Right lung (tissue), 5 donors: ENCODE measurements around the gene LEMD3. TPM values are rescaled to one million over a fixed set of nuclear protein-coding genes. Genes with fewer than 3 reads are reported as not detected.

ENCODE experiments used
- DNase-seq, 2 donors: peaks; one replicate each; pipeline ENCODE4 v3.0.0-alpha.2; 2013
- polyA plus RNA-seq, 5 donors: library from polyadenylated mRNA; unstranded; fragments of 120-200 nt; gene quantifications; one replicate each; pipeline versions ENCODE4 v1.2.1 to v1.2.3, GENCODE V29; 2013; ENCODE audit warnings: inconsistent platforms in 1 of 5, low replicate concordance in 1 of 5; ENCODE audit not compliant: insufficient read length in 5 of 5, insufficient read depth in 1 of 5

LEMD3 gene
- polyA plus RNA-seq, 5 donors = 36.8 to 47.5 (median 44.5) TPM

- no peak for DNase-seq
Measured at GRCh38 chr12:65204886-65205525, 35.6 kb downstream of the LEMD3 start.

GRCh38 chr12:65205886-65206285, 36.5 kb downstream of the LEMD3 start:
- DNase-seq = no peak

- no peak for DNase-seq
Measured at GRCh38 chr12:65208125-65208524, 38.7 kb downstream of the LEMD3 start.

- no peak for DNase-seq
Measured at GRCh38 chr12:65208964-65209654, 39.7 kb downstream of the LEMD3 start.

- no peak for DNase-seq
Measured at GRCh38 chr12:65209655-65210043, 40.3 kb downstream of the LEMD3 start.

GRCh38 chr12:65217086-65217485, 47.7 kb downstream of the LEMD3 start:
- DNase-seq = no peak

- DNase-seq = no peak
Measured at GRCh38 chr12:65220761-65221160, 51.4 kb downstream of the LEMD3 start.

GRCh38 chr12:65229441-65229840, 60.1 kb downstream of the LEMD3 start:
- DNase-seq = no peak

GRCh38 chr12:65232476-65233077, 63.2 kb downstream of the LEMD3 start:
- DNase-seq = peak in 1 of 2 donors; percentile 10

GRCh38 chr12:65237153-65237552, 67.8 kb downstream of the LEMD3 start:
- DNase-seq = no peak

GRCh38 chr12:65238609-65239008, 69.2 kb downstream of the LEMD3 start:
- no peak for DNase-seq

- no peak for DNase-seq
Measured at GRCh38 chr12:65248656-65249633, 79.6 kb downstream of the LEMD3 start.

GRCh38 chr12:65252515-65252914, 83.1 kb downstream of the LEMD3 start:
- DNase-seq = no peak

GRCh38 chr12:65257986-65258385, 88.6 kb downstream of the LEMD3 start:
- DNase-seq = no peak

GRCh38 chr12:65259501-65259900, 90.1 kb downstream of the LEMD3 start:
- no peak for DNase-seq

- no peak for DNase-seq
Measured at GRCh38 chr12:65263777-65264176, 94.4 kb downstream of the LEMD3 start.

GRCh38 chr12:65266408-65266807, 97.0 kb downstream of the LEMD3 start:
- DNase-seq = no peak

- no peak for DNase-seq
Measured at GRCh38 chr12:65269603-65270002, 100.2 kb downstream of the LEMD3 start.

- DNase-seq = no peak
Measured at GRCh38 chr12:65274602-65275272, 105.4 kb downstream of the LEMD3 start.

- DNase-seq = no peak
Measured at GRCh38 chr12:65275627-65276026, 106.2 kb downstream of the LEMD3 start.

- no peak for DNase-seq
Measured at GRCh38 chr12:65276916-65277530, 107.6 kb downstream of the LEMD3 start.
